Measurements from ENCODE around the gene ARHGEF37. TPM values are rescaled to one million over a fixed set of nuclear protein-coding genes. Genes with fewer than 3 reads are reported as not detected.
"Not testable (repeated sequence)": the region's sequence is repeated elsewhere in the genome, so short reads cannot be mapped to it uniquely, and the experiment has no call there.

The ARHGEF37 gene
- total RNA-seq, 4 donors from 2014 or later = 45.4 to 75.3 (median 65.3) TPM

DNA sequence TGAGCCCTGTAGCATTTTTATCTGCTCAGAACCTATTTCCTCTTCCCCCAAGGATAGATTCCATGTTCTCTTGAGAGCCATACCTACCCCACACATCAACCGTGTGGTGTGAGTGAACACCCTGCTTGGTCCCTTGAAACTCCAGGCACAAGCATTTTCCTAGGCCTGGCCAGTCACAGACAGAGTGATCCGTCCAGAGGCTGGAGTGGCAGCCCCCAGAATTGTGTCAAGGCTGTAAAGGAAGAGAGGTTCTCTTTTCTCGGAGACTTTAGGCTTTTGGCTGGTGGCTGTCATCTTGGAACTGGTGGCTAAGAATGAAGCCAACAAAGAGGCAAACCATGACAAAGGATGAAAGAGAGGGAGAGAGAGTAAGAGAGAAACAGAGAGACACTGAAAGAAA is 66.0 kb downstream of the ARHGEF37 start:
- Histone ChIP-seq H3K36me3 (no peaks in the 10 kb centered on the region), H3K9me3 (no peaks in the 10 kb centered on the region), H3K27ac (no peak overlapping the region), H3K4me3 (no peak overlapping the region), H3K27me3 (no peaks in the 10 kb centered on the region), H3K4me1 (no peaks in the 10 kb centered on the region)
- TF ChIP-seq EP300 (IDR thresholded peaks at IDR 0.05) (no peak), POLR2A (IDR thresholded peaks at IDR 0.05) (no peak), POLR2AphosphoS5 (IDR thresholded peaks at IDR 0.05) (no peak)
- TF ChIP-seq, protein P1, sequence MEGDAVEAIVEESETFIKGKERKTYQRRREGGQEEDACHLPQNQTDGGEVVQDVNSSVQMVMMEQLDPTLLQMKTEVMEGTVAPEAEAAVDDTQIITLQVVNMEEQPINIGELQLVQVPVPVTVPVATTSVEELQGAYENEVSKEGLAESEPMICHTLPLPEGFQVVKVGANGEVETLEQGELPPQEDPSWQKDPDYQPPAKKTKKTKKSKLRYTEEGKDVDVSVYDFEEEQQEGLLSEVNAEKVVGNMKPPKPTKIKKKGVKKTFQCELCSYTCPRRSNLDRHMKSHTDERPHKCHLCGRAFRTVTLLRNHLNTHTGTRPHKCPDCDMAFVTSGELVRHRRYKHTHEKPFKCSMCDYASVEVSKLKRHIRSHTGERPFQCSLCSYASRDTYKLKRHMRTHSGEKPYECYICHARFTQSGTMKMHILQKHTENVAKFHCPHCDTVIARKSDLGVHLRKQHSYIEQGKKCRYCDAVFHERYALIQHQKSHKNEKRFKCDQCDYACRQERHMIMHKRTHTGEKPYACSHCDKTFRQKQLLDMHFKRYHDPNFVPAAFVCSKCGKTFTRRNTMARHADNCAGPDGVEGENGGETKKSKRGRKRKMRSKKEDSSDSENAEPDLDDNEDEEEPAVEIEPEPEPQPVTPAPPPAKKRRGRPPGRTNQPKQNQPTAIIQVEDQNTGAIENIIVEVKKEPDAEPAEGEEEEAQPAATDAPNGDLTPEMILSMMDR (IDR thresholded peaks at IDR 0.05) = no peak
- WGBS = 83% methylated on average over 3 of the region's 3 CpGs
- no peak for DNase-seq (ENCODE audit: low spot score in 2 of 2)

DNA sequence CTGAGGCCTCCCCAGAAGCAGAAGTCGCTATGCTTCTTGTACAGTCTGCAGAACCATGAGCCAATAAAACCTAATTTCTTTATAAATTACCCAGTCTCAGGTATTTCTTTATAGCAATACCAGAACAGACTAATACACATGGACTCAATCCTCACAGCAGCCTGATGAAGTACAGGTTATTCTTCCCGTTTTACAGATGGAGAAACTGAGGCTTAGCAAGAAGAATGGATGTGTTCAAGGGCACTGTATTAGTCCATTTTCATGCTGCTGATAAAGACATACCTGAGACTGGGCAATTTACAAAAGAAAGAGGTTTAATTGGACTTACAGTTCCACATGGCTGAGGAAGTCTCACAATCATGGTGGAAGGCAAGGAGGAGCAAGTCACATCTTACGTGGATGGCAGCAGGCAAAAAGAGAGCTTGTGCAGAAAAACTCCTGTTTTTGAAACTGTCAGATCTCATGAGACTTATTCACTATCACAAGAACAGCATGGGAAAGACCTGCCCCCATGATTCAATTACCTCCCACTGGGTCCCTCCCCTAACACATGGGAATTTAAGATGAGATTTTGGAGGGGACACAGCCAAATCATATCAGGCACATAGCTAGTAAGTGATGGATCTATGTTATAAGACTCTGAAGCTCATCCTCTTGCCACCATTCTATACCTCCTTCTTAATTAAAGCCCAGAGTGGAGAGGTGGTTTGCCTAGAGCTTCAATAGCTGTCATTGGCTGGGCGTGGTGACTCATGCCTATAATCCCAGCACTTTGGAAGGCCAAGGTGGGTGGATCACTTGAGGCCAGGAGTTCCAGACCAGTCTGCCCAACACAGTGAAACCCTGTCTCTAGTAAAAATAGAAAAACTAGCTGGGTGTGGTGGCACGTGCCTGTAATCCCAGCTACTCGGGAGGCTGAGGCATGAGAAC is 67.4 kb downstream of the ARHGEF37 start:
- H3K9me3 ChIP-seq; DNase-seq (ENCODE audit: low spot score in 2 of 2); H3K4me1 ChIP-seq; H3K36me3 ChIP-seq; H3K27ac ChIP-seq; H3K4me3 ChIP-seq; H3K27me3 ChIP-seq: not testable (repeated sequence)
- 88% methylated on average over 6 of the region's 6 CpGs for WGBS

DNA sequence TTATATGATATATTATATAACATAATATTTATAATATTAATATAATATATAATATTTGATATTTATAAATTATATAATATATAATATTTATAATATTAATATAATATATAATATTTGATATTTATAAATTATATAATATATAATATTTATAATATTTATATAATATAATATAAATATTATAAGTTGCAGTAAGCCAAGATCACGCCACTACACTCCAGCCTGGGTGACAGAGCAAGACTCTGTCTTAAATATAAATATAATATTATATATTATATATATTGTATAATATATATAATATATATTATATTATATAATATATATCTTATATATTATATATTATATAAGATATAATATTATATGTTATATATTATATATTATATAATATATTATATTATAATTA is 68.4 kb downstream of the ARHGEF37 start:
- DNase-seq (ENCODE audit: low spot score in 2 of 2) = not testable (repeated sequence)
- WGBS = 98% methylated on average over 1 of the region's 1 CpG

DNA sequence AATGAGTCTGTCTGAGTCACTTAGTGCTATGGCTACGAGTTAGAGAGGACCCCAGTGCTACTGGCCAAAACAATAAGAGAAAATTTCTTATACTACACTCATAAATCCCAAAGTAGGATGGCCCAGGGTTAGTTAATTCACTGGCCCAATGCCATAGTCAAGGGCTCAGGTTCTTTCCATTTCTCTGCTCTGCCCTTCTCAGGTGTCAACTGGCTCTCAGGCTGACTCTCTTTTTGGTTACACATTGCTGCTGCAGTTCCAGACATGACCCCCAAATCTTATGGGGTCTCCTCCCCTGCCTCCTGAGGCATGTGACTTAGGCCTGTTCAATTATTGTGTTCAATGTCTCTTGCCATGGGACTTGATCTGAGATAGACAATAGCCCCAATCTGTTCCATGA is 70.4 kb downstream of the ARHGEF37 start:
- WGBS = 90% methylated on average over 1 of the region's 1 CpG
- no peak for TF ChIP-seq POLR2A (IDR thresholded peaks at IDR 0.05)
- no peak for TF ChIP-seq POLR2AphosphoS5 (IDR thresholded peaks at IDR 0.05)
- no peak for TF ChIP-seq EP300 (IDR thresholded peaks at IDR 0.05)
- TF ChIP-seq, protein P1 (IDR thresholded peaks at IDR 0.05) = no peak
- DNase-seq (ENCODE audit: low spot score in 2 of 2) = no peak
- Histone ChIP-seq H3K9me3 (no peaks in the 10 kb centered on the region), H3K27me3 (no peaks in the 10 kb centered on the region), H3K4me1 (no peaks in the 10 kb centered on the region), H3K36me3 (no peaks in the 10 kb centered on the region), H3K4me3 (no peak overlapping the region), H3K27ac (no peak overlapping the region)

More for the DNA sequence above, 68.4 kb downstream of the ARHGEF37 start:
- H3K27ac ChIP-seq, H3K9me3 ChIP-seq, H3K36me3 ChIP-seq, H3K4me1 ChIP-seq, H3K27me3 ChIP-seq, H3K4me3 ChIP-seq: not testable (repeated sequence)

DNA sequence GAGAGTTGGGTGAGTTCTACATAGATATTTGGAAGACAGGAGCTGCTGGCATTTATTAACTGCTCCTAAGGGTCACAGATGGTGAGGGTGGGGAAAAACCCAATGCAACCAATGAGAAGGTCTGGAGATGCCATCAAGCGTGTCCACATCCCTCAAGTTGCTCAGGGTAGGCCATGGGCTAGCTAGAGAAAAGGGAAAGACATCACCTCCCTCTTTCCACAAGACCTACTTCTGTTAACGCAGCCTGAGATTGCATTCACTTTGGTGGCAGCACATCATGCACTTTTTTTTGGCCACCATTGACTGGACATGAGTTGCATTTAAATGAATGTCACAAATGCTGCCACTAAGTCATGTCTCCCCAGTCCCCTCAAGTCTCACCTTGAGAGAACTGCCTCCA is 71.4 kb downstream of the ARHGEF37 start:
- H3K27ac ChIP-seq = no peak overlapping the region
- no peaks in the 10 kb centered on the region for H3K4me1 ChIP-seq
- no peak for DNase-seq (ENCODE audit: low spot score in 2 of 2)
- no peaks in the 10 kb centered on the region for H3K36me3 ChIP-seq
- no peak overlapping the region for H3K4me3 ChIP-seq
- H3K27me3 ChIP-seq = no peaks in the 10 kb centered on the region
- TF ChIP-seq, protein P1 (IDR thresholded peaks at IDR 0.05) = no peak
- TF ChIP-seq POLR2AphosphoS5 (IDR thresholded peaks at IDR 0.05) (no peak), POLR2A (IDR thresholded peaks at IDR 0.05) (no peak), EP300 (IDR thresholded peaks at IDR 0.05) (no peak)
- whole genome bisulfite sequencing = 98% methylated on average over 2 of the region's 2 CpGs
- no peaks in the 10 kb centered on the region for H3K9me3 ChIP-seq

DNA sequence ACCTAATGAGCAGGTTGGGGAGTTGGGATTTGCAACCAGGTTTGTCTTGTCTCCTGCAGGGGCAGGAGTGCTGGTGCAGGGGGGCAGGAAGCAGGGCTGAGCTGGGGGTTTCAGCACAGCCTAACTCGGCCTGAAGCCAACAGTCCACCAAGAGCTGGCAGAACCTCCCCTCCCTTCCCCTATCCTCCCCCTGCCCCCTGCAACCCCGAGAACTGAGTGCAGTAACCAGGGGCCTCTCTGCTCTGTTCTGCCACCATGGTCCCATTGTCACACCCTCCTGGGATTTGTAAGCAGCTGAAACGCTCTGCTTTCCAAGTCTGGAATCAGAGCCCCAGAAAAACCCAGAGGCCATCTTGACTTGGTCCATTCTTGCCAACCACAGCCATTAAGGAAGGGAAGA is 72.9 kb downstream of the ARHGEF37 start:
- Histone ChIP-seq H3K4me3 (no peak overlapping the region), H3K4me1 (no peaks in the 10 kb centered on the region), H3K9me3 (no peaks in the 10 kb centered on the region), H3K27me3 (no peaks in the 10 kb centered on the region), H3K27ac (no peak overlapping the region), H3K36me3 (no peaks in the 10 kb centered on the region)
- DNase-seq (ENCODE audit: low spot score in 2 of 2) = no peak
- TF ChIP-seq EP300 (IDR thresholded peaks at IDR 0.05) = no peak
- WGBS = 34% methylated on average over 3 of the region's 3 CpGs
